GM18909 (cell line): ENCODE measurements around the gene HSF2.
A peak's percentile ranks its signal among the peaks of the same experiment; 100 is the strongest.

ENCODE experiments used
- ATAC-seq: cut with Tn5 transposase; IDR thresholded peaks from one replicate; pipeline ENCODE4 v1.9.1; 2021; ENCODE audit warnings: mild to moderate bottlenecking; ENCODE audit not compliant: unreplicated experiment, poor library complexity

Gene HSF2

DNA sequence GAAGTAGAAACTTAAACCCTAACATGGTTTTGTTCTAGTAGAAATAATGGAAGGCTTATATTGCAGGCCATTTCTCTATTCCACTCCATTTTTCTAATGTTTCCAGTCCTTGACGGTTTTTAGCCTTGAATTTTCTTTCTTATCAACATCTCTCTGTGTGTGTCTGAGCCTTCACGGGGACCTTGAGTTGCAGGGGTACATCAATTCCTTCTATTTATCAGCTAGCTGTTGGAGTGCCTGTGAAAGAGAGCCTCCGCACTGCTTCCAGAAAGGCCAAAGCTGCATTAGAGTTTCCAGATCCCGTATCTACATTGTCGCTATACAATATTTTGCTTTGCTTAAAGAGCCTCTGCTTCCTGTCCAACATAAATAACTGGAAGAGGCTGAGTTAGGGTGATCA lies 5.4 kb upstream of the HSF2 start:
- ATAC-seq, result no peak

DNA sequence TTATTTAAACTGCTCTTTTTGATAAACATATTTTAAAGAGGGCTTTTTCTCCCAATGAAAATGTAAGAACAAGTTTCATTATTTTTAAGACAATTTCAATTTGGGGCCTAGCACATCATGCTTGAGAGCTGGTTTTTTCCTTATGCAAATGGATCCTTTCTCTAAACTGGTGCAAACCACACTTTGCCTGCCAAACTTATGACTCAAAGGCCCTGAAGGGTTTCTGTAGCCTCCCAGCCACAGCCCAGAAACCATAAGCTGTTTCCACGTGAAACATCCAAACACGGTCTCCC lies 451 bp upstream of the HSF2 start:
- no peak for ATAC-seq

DNA sequence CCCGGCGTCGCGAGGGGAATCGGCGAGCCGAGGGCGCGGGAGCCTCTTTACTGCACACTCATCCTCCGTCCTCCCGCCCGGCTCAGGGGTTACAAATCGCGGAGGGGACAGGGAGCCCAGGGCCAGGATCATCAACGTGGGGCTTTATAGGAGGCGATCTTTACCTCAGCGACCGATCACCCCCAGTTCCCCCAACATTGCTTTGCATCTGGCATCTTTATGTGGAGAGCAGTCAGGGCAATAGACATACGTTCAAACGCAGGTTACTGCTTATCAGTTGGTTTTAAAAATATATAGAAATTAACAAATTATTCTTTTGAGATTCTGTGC lies 634 bp downstream of the HSF2 start:
- peak; percentile 21 for ATAC-seq

DNA sequence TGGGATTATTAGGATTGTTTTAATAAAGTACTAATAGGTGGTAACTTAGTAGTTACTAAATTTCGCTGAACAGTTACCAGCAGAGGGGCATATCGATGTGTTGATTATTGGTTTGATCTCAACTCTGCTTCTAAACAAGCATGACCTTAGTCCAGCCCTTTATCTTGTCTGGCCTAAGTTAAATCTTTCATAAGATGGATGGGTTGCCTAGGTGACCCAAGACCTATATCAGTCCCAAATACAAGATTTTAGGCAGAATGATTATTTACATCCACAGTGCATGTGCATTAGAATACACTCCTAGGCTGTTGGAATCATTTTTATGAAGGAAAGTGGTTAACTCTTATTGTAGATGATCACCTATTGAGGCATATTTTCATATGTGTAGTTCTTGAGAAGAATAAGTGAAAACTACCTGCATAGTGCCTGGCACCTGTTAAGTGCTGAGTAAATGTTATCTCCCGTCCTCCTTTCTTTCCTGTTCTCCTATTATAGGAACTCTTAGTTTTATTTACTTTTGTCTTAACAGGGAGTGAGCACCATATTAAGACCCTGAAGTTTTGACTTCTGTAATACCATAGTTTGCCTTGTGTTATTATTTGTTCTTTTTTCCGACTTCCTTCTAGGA lies 1.1 kb downstream of the HSF2 start:
- ATAC-seq, result no peak

DNA sequence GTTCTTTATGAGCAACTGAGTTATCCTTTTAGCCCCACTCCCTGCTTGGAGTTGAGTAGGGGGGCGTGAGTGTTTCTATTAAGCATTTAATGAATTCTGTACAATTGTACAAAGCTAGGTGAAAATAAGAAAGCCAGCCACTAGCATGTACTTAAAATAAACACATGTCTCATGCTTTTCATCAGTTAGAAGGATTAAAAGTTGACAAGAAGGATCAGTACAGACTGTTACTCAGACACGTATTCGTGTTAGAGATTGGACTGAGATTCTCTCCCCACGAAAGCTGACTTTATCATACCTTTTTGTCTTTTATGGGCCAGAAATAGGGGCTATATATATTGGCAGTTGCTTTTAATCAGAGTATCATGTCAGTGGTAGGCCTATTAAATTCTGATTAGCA lies 1.7 kb downstream of the HSF2 start:
- ATAC-seq, result no peak

DNA sequence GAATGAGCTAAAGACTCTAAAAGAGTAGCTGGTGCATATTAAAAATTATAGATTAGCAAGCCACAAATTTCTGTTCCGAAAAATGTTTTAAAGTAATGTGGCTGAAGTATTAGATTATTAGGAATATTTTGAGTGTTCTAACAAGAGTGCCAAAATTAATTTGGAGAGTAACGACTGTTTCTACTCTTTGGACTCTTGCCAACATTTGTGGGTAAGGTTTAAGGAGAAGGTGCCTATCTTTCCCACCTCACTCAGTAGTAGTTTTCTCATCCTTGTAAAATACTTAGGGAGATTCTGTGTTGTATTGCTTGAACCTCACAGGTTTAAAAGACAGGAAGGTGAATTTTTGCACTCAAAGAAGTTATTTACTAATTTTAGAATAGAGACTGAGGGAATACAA lies 5.0 kb downstream of the HSF2 start:
- ATAC-seq, result no peak

DNA sequence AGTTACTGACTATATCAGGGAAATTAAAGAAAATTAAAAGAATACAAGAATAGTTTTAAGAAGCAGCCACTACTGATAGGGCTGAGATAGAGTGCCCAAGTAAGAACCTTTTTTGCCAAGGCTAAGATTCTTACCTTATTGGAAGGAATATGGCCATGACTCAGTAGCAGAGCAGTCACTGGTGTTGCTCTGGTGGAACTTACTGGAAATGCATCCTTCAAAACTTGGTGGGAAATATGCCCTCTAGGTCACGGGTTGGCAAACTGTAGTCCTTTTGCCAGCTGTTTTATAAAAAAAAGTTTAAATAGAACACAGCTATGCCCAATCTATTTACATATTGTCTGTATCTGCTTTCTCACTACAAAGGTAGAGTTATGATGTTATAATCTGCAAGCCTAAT lies 6.0 kb downstream of the HSF2 start:
- ATAC-seq, result no peak

DNA sequence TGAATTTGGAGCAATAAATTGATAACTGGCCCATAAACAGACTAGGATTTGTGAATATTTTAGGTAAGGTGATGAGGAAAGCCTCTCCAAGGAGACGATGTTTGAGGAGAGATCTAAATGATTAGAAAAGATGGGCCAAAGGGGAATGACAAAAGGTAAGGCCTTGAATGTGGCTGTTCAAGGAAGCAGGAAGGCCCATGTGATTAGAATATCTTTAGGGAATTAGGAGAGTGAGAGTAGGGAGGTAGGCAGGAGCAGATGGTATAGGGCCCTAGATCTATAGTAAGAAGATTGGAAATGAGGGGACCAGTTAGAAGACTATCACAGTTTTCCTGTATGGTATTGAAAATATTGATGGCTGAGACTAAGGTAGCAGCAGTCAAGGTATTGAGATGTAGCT lies 6.7 kb downstream of the HSF2 start:
- no peak for ATAC-seq

DNA sequence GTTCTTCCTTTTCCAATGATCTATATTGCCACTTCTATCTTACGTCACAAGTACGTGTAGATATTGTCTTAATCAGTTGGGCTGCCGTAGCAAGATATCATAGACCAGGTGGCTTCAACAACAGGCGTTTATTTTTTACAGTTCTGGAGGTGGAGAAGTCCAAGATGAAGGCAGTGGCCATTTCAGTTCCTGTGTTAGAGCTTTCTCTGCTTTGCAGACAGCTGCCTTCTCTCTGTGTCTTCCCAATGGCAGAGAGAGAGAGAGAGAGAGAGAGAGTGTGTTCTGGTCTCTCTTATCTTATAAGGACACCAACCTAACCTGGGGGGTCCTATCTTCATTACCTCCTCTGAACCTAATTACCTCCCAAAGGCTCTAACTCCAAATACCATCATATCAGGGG lies 8.3 kb downstream of the HSF2 start:
- ATAC-seq, result no peak

DNA sequence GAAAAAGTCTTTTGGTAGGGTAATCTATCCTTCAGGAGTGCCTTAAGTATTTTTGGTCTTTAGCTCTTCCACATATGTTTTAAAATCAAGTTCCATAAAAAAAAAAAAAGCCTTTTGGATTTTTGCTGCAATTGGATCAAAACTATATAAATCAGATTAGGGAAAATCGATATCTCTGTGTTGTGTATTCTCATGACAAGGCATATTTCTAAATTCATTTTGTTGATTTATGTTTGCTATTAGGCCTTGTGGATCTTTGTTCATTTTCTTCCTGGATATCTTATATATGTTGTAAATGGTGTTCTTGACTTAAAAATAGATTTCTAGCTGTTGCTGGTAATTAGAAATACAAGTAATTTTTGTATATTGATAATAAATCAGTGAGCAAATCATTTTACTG lies 8.8 kb downstream of the HSF2 start:
- no peak for ATAC-seq

DNA sequence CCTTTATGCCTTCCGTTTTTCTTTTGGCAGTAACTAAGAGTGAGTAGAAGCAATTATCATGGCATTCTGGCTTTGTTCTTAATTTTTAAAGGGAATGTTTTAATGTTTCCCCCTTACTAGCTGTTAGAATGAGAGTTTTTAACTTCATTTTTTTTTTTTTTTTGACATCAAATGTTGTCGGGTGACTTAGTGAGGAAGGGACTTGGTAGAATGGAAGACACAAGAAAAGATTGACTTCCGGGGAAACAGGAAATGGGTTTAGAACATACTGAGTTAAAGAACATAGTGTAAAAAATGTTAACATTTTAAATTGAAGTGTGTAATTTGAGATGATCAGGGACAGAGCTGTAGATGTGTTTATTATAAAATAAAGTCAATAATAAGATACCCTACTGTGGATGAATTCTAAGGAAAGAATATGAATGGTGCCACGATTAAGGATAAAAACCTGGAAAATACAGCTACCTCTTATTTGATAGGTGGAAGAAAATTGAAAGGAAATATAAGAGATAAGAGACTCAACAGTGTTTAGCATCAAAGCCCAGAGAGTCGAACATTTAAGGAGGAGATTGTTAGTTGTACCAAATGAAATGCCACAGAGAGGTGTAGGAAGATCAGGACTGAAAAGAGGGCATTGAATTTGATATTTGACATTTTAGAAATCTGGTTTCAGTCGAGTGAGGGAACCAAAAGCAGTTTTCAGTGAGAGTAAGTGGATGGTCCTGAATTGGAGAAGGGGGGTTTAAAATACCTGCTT lies 9.4 kb downstream of the HSF2 start:
- no peak for ATAC-seq

DNA sequence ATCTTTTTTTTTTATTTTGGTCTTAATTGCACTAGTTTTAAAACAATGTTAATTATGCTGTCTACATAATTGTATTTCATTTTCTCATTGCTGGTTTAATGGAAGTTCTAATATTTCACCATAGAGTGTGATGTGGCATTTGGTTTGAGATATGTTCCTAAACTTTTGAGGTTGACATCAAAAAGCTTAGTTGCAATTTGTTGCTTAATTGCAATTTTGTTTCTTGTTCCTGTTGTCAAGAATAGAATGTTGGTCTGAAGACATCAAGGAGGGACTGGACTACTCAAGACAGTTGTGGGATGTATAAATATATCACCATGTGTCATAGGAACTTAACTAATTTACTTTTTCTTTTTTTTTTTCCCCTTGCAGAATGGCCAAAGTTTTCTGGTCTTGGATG lies 12.5 kb downstream of the HSF2 start:
- ATAC-seq, result no peak

DNA sequence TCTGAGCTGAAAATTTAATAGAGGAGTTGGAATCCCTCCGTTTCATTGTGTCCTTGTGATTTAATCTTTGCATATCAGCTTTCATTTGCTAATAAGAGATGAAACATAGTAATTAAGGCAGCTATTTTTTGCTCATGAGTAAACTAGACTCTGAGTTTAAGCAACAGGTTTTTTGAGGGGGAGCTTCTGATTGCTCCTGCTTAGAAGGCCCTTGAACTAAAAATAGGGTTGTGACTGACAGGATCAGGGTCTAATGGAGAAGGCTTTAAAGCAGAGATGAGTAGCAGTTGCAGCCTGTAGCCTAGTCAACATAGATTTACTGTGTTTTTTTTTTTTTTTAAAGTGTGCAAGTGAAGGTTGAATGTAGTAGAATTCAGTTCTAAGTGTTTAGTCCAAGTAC lies 17.4 kb downstream of the HSF2 start:
- ATAC-seq, result no peak

DNA sequence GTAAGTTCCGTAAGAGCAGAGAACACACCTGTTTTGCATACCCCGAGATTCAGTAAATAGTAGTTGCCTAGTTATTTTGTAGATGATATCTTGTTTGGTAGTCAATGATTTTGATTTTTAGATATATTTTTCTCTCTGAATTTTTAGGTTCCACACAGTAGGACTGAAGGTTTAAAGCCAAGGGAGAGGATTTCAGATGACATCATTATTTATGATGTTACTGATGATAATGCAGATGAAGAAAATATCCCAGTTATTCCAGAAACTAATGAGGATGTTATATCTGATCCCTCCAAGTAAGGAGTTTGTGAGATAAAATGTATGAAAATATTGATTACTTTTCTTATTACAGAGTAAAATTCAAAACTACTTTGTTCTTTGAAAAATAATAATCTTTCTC lies 22.6 kb downstream of the HSF2 start:
- no peak for ATAC-seq

DNA sequence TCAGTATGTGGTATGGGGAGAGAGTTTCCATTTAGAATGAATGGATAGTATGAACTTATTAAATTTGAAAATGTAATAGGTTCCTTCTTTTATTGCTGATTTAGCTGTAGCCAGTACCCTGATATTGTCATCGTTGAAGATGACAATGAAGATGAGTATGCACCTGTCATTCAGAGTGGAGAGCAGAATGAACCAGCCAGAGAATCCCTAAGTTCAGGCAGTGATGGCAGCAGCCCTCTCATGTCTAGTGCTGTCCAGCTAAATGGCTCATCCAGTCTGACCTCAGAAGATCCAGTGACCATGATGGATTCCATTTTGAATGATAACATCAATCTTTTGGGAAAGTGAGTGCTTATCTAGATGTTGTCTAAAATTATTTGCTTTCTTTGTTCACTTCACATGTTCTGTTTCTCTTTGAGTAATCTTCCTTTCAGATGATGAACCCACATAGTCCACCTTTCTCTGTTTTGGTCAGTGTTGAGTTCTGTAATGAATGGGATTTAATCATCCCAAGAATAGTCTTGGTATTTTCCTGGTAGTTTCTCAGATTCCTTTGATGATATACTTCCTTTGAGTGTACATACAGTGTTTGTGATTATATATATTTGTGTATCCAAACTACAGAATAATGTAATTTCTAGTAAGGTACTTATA lies 23.3 kb downstream of the HSF2 start:
- peak; percentile 75 for ATAC-seq

DNA sequence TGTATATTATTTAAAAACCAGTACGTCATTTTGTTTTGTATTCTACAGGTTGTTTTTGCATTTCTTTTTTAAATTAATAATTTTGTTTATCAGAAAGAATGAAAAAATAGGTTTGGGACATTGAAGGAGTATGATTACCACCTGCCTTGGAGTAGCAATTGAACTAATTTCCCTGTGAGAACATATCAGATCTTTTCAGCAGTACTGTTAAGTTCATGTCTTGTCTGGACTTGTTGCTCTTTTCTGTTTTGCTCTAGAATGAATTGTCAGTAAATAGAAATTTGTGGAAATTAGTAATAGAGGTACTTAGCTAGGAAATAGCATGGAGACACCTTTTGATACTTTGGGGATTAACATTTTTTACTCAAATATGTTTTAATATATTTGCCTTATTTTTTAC lies 24.3 kb downstream of the HSF2 start:
- no peak for ATAC-seq

DNA sequence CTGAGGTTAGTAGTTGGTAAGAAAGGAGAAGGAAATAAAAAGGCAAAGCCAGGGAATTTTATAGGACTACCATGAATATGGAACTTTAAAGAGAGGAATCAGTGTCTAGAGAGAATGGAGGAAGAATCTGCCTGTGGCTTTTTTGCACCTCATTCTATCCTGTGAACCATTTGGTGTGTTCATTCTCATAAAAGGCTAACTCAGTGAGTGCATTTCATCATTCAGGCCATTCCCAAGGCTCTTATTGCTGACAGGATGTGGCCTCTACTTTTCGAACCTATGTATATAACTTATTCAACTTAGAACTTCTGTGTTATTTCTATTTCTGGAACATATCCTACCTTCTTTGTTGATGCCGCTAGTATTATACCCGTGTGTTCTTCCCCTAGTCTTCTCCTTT lies 27.1 kb downstream of the HSF2 start:
- ATAC-seq, result no peak

DNA sequence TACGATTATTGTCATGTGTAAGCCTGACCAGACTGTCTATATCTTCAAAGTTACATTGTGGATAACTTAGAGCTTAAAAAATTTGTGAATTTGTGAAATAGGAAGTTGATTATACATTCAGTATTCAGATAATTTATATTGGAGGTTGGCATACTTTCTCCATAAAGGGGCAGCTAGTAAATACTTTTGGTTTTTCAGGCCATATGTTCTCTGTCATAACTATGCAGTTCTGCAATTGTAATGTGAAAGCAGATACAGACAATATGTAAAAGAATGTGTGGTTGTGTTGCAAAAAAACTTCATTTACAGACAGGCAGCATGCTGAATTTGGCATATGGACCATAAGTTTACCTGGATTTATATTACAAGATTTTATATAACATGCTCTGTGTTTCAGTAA lies 29.3 kb downstream of the HSF2 start:
- no peak for ATAC-seq

DNA sequence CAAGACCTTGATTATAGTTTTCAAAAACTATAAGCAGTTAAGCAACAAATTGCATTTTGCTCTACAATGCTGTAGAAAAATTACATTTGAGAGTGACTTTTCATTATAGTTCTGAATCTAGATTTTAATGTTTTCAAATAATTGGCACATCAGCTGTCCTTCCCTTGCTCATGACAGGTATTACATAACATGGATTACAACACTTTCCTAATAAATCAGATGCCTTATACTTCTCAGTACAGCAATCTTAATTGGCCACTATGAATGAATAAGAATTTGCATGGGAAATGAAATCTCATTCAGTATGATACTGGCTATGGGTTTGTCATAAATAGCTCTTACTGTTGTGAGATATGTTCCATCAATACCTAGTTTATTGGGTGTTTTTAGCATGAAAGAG lies 29.9 kb downstream of the HSF2 start:
- no peak for ATAC-seq

DNA sequence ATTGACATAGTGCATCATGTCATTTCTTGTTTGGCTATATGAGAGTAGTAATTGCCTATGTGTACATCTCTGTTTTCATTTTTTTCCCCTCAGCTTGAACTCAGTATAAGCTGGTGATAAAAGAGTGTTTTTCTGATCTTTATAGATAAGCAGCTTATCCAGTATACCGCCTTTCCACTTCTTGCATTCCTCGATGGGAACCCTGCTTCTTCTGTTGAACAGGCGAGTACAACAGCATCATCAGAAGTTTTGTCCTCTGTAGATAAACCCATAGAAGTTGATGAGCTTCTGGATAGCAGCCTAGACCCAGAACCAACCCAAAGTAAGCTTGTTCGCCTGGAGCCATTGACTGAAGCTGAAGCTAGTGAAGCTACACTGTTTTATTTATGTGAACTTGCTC lies 32.3 kb downstream of the HSF2 start:
- ATAC-seq, result no peak

DNA sequence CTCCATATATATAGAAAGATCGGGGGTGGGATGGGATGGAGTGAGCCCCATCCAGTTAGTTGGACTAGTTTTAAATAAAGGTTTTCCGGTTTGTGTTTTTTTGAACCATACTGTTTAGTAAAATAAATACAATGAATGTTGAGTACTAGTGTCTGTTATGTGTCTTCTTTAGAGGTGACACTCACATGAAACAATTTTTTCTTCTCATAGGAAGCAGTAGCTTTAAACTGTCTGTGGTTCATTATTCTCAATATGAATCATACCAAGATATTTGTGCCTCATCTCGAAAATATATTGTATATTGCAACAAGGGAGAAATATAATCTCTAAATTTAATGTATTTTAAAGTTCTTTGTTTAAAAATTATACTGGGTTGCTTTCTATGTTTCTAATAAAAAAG lies 33.4 kb downstream of the HSF2 start:
- ATAC-seq, result peak; percentile 50

DNA sequence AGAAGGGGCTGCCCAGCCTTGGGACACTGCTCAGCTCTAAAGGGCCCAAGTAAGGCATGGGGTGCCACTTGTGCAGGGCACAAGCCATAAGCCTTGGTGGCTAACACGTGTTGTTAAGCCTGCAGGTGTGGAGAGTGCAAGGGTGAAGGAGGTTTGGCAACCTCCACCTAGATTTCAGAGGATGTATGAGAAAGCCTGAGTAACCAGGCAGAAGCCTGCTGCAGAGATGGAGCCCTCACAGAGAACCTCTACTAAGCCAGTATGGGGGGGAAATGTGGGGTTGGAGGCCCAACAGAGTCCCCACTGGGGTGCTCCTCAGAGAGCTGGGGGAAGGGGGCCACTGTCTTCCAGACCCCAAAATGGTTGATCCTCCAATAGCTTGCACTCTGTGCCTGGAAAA lies 39.5 kb downstream of the HSF2 start:
- ATAC-seq, result no peak
